Dendritic cell treated with granulocyte-macrophage colony-stimulating factor and Interleukin-4, amounts not matched to agents 40 ng/mL and 50 ng/mL, for 4 days (primary cell): Measurements from ENCODE around the gene ABCA1.
"Not testable (repeated sequence)": the region's sequence is repeated elsewhere in the genome, so short reads cannot be mapped to it uniquely, and the experiment has no call there.

Experiments used
- H3K27ac Mint-ChIP-seq: one replicate; pipeline ENCODE4 v1.8.0; 2022; ENCODE audit warnings: mild to moderate bottlenecking, mixed read lengths
- H3K27me3 Mint-ChIP-seq: one replicate; pipeline ENCODE4 v1.8.0; 2022; ENCODE audit warnings: mild to moderate bottlenecking, mixed read lengths
- H3K36me3 Mint-ChIP-seq: one replicate; pipeline ENCODE4 v1.8.0; 2022; ENCODE audit warnings: low read depth, mixed read lengths
- H3K4me1 Mint-ChIP-seq: one replicate; pipeline ENCODE4 v1.8.0; 2022; ENCODE audit warnings: low read depth, mixed read lengths
- H3K4me3 Mint-ChIP-seq: one replicate; pipeline ENCODE4 v1.8.0; 2022; ENCODE audit warnings: mild to moderate bottlenecking, moderate library complexity, mixed read lengths
- H3K9me3 Mint-ChIP-seq: one replicate; pipeline ENCODE4 v1.8.0; 2022; ENCODE audit warnings: mixed read lengths
- intact Hi-C: fragments of 100-400 bp; cut with micrococcal nuclease; formaldehyde crosslinking; loops from one replicate; pipeline ENCODE4 v1.15.0; 2022

ABCA1 gene

GRCh38 chr9:104931256-104931655 is 3.3 kb upstream of the ABCA1 start:
- Mint-ChIP-seq H3K4me3 (no peak overlapping the region), H3K9me3 (no peaks in the 10 kb centered on the region), H3K27me3 (peaks cover 7% of the 10 kb centered on the region), H3K4me1 (peaks cover 38% of the 10 kb centered on the region), H3K36me3 (peaks cover 15% of the 10 kb centered on the region), H3K27ac (no peak overlapping the region)
- intact Hi-C loops, result no loop called here

GRCh38 chr9:104927216-104927911 is 591 bp downstream of the ABCA1 start:
- intact Hi-C loops, result loop anchor here (5.0 to 10.0 kb wide), 4 partner anchors 65 to 317 kb away; partner anchors contain the start of gene SLC44A1
- H3K27me3 Mint-ChIP-seq, result peaks cover 7% of the 10 kb centered on the region
- peak overlapping the region; percentile 98 for H3K27ac Mint-ChIP-seq
- H3K36me3 Mint-ChIP-seq, result peaks cover 27% of the 10 kb centered on the region
- H3K4me3 Mint-ChIP-seq, result peak overlapping the region; percentile 99
- H3K4me1 Mint-ChIP-seq, result peaks cover 35% of the 10 kb centered on the region
- no peaks in the 10 kb centered on the region for H3K9me3 Mint-ChIP-seq

GRCh38 chr9:104923740-104924139 is 4.2 kb downstream of the ABCA1 start:
- Mint-ChIP-seq H3K27me3 (peaks cover 4% of the 10 kb centered on the region), H3K36me3 (peaks cover 43% of the 10 kb centered on the region), H3K27ac (no peak overlapping the region), H3K4me3 (no peak overlapping the region), H3K9me3 (no peaks in the 10 kb centered on the region), H3K4me1 (peaks cover 49% of the 10 kb centered on the region)
- intact Hi-C loops, result loop anchor here (5.0 to 10.0 kb wide), 2 partner anchors 321 to 489 kb away; partner anchors contain the start of gene SLC44A1

DNA sequence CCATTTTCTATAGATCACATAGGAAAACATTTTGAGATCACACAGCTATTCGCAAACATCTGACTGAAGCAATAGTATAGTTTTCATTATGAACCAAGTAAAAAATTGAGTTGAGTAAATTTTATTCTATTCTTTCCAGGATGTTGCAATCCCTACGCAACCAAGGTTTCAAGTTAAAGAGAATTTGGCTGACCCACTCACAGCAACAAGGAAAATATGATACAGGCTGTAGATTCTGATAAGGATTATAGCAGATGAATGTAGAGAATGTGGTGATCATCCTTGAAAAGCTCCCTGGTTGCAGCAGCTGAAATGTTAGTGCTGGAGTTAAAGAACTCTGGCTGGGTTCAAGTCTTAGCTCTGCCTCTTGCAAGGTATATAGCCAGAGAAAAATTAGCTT is 4.7 kb downstream of the ABCA1 start:
- intact Hi-C loops, result loop anchor here (5.0 to 10.0 kb wide), 2 partner anchors 322 to 489 kb away; partner anchors contain the start of gene SLC44A1
- Mint-ChIP-seq H3K27me3 (no peaks in the 10 kb centered on the region), H3K4me3 (no peak overlapping the region), H3K36me3 (peaks cover 46% of the 10 kb centered on the region), H3K4me1 (peaks cover 47% of the 10 kb centered on the region), H3K9me3 (no peaks in the 10 kb centered on the region), H3K27ac (no peak overlapping the region)

GRCh38 chr9:104922748-104923147 is 5.2 kb downstream of the ABCA1 start:
- H3K4me3 Mint-ChIP-seq, H3K27me3 Mint-ChIP-seq, H3K27ac Mint-ChIP-seq, H3K9me3 Mint-ChIP-seq: not testable (repeated sequence)
- peaks cover 46% of the 10 kb centered on the region for H3K36me3 Mint-ChIP-seq
- intact Hi-C loops, result loop anchor here (5.0 to 10.0 kb wide), 2 partner anchors 322 to 490 kb away; partner anchors contain the start of gene SLC44A1
- peaks cover 51% of the 10 kb centered on the region for H3K4me1 Mint-ChIP-seq

DNA sequence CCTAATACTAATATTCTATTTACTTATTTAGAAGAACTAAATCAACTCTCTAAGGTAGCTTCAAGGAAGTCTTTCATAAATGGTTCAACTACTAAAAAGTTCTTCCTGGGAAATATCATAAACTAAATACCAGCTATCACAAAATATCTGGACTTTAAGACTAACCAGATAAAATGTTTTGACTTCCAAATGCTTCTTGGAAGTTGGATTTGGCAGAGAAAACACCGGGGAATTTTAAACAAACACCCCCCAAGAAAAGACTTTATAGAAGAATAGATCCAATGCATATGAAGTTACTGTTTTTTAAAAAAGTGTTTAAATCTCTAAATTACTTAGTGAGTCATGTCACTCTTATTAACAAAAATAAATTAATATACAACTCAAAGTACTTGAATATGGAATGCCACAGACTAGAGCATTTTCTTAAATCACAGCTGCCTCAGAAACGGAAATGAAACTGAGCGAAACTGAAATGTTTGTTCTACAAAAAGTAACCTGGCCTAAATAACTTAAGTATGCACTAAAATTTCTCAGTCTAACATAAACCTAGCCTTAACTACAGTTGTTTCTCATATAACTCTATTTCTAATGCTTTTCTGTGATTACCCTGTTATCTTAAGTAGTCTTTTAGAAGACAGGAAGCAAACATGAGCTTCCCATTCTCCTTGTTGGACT is 6.8 kb downstream of the ABCA1 start:
- Mint-ChIP-seq H3K9me3 (no peaks in the 10 kb centered on the region), H3K4me1 (peaks cover 52% of the 10 kb centered on the region), H3K36me3 (peaks cover 40% of the 10 kb centered on the region), H3K27ac (no peak overlapping the region), H3K27me3 (no peaks in the 10 kb centered on the region), H3K4me3 (no peak overlapping the region)
- intact Hi-C loops, result loop anchor here (5.0 to 10.0 kb wide), 2 partner anchors 324 to 491 kb away; partner anchors contain the start of gene SLC44A1

DNA sequence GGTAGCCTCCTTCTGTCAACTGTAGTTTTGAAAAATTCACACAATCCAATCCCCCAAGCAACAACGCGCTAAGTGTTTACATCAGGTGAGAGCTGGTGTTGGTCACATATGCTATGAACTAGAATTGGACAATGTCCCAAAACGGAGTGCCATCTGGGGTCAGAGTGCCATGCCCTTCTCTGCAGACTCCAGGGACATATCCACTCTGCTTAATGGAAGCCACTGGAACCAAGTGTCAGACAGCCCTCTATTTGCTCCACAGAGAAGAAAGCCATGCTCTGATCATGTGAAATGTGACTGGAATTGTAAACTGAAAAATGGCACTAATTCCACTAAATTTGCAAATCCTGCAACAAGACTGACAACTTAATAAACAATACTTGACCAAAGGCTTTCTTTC is 12.2 kb downstream of the ABCA1 start:
- Mint-ChIP-seq H3K4me1 (peaks cover 58% of the 10 kb centered on the region), H3K27ac (no peak overlapping the region), H3K27me3 (no peaks in the 10 kb centered on the region), H3K9me3 (no peaks in the 10 kb centered on the region), H3K4me3 (no peak overlapping the region), H3K36me3 (peaks cover 32% of the 10 kb centered on the region)
- intact Hi-C loops, result no loop called here

- no peak overlapping the region for H3K4me3 Mint-ChIP-seq
- H3K9me3 Mint-ChIP-seq, result no peaks in the 10 kb centered on the region
- no peaks in the 10 kb centered on the region for H3K27me3 Mint-ChIP-seq
- peak overlapping the region; percentile 46 for H3K27ac Mint-ChIP-seq
- intact Hi-C loops, result no loop called here
- H3K4me1 Mint-ChIP-seq, result peaks cover 63% of the 10 kb centered on the region
- H3K36me3 Mint-ChIP-seq, result peaks cover 32% of the 10 kb centered on the region
Measured at GRCh38 chr9:104915049-104915448, 12.9 kb downstream of the ABCA1 start.

DNA sequence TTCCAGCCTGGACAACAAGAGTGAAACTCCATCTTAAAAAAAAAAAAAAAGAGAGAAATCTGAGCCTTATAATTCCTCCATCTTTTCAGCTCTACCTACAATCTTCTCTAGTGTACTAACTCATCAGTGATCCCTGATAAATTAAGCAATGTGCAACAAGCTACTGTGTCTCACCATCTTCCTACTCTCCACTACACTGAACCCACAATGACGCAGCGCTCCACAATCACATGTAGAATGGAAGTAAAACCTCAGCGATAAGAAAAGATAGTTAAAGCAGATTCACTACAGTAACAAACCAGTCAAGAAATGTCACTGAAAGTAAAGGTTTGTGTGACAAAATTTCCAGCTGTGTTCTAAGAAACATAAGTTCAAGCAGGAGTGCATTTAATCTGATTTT is 13.5 kb downstream of the ABCA1 start:
- peak overlapping the region; percentile 1 for H3K4me3 Mint-ChIP-seq
- intact Hi-C loops, result no loop called here
- H3K27me3 Mint-ChIP-seq, result no peaks in the 10 kb centered on the region
- peaks cover 64% of the 10 kb centered on the region for H3K4me1 Mint-ChIP-seq
- H3K27ac Mint-ChIP-seq, result peak overlapping the region; percentile 46
- no peaks in the 10 kb centered on the region for H3K9me3 Mint-ChIP-seq
- peaks cover 26% of the 10 kb centered on the region for H3K36me3 Mint-ChIP-seq

DNA sequence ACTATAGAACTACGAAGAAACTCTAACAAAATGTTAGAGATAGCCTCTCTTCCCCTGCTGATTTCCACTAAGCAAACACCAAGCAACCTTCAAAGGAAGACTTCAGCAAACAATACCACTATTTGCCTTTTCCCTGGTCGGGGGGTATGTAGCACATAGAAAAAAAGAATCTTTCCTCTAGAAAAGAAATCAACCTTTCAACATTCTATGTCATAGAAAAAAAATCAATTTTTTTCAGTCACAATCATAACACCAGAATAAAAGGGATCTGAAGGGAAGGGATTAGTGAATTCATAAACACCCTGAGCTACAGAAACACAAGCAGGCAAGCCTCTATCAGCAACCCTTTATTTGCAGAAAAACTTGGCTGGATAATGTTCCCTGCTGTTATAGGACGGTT is 15.3 kb downstream of the ABCA1 start:
- H3K27ac Mint-ChIP-seq, result no peak overlapping the region
- no peak overlapping the region for H3K4me3 Mint-ChIP-seq
- H3K36me3 Mint-ChIP-seq, result peaks cover 13% of the 10 kb centered on the region
- intact Hi-C loops, result no loop called here
- no peaks in the 10 kb centered on the region for H3K9me3 Mint-ChIP-seq
- no peaks in the 10 kb centered on the region for H3K27me3 Mint-ChIP-seq
- H3K4me1 Mint-ChIP-seq, result peaks cover 61% of the 10 kb centered on the region

DNA sequence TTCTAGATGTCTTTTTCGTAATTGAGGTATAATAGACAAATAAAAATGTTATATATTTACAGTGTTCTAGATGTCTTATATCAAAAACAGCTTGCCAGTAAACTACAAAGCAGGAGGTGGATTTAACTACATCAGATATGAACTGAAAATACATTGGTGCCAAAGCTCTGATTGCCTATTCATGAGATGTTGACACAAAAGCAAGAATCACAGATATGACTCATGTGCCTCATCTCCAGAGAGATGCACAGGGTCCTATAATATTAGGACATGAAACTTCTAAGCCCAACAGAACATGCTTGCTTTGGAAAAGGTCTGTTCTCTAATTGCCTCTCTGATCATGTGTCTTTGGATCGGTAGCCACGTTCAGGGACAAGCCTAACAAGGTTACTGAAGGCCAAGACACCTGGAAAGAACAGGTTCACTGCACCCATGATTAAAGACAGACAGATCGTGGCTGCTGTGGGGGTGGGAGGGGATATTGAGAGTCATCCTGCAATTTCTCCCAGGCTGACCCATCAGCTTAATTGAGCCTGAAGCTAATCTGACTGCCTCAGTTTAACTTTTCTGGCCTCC is 16.8 kb downstream of the ABCA1 start:
- intact Hi-C loops, result no loop called here
- H3K9me3 Mint-ChIP-seq, result no peaks in the 10 kb centered on the region
- H3K4me3 Mint-ChIP-seq, result no peak overlapping the region
- H3K36me3 Mint-ChIP-seq, result peaks cover 7% of the 10 kb centered on the region
- peaks cover 75% of the 10 kb centered on the region for H3K4me1 Mint-ChIP-seq
- no peaks in the 10 kb centered on the region for H3K27me3 Mint-ChIP-seq
- no peak overlapping the region for H3K27ac Mint-ChIP-seq

DNA sequence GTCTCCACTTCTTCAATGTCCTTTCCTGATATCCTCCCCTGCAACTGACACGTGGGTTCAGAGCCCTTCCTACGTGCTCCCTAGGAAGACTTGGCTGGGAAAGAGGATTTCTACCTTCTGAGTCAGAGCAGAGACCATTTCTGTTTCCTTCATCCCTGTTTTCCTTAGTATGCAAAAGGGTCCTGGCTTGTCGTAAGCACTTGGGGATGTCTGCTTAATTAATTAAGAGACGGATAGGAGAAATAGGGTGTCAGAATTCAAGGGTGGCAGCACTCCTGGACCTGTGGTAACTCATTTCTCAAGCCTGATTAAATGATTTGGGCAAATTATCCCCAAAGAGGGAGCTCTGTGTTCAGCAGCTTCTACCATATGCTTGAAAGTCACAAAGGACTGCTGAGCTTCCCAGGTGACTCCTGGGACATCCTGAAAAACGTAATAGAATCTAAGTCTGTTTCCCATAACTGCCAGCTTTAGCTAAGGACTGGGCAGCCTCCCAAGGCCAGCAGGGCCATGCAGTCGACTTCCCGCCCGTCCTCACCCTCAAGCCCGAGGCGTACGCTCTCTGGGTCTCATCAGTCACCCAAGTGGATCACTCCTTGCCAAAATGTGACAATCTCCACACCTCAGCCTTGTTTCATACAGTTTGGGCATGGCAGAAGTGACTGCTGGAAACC is 20.5 kb downstream of the ABCA1 start:
- intact Hi-C loops, result loop anchor here (5.0 kb wide), 1 partner anchor 35 kb away; no protein-coding TSS in a partner anchor
- peaks cover 26% of the 10 kb centered on the region for H3K36me3 Mint-ChIP-seq
- H3K4me3 Mint-ChIP-seq, result no peak overlapping the region
- H3K9me3 Mint-ChIP-seq, result no peaks in the 10 kb centered on the region
- no peaks in the 10 kb centered on the region for H3K27me3 Mint-ChIP-seq
- H3K27ac Mint-ChIP-seq, result no peak overlapping the region
- peaks cover 66% of the 10 kb centered on the region for H3K4me1 Mint-ChIP-seq

DNA sequence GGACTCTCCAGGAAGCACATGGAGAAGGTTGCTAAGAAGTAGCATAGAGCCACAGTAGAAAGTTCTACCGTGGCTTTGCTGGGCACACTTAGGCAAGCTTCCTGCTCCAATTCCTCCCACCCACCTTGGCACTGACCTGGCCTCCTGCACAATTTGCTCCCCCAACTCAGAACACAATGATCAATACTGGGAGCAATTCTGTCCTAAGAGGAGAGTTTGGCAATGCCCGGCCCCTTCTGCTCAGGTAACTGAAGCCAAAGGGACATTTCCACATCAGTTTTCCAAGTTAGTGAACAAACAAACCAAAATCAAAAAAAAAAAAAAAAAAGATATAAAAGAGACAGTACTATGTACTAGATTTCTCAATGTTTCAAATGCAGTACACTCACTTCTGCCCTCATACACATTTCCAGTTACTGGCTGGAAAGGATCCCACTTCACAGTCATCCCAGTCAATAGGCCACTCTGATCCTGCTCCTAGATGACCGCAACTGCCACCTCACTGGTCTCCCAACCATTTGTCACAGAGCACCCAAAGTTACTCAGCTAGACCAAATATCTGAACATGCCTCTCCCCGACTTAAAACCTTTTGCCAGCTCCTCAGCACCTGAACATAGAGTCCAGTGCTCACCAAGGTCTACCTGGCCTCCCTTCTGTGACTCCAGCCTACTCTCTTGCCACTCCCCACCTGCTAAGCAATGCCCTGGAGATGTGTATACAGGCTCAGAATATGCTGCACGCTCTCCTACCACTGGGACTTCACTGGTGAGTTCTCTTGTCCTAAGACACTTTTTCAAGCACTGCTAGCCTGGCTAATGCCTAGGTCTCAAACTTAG is 21.3 kb downstream of the ABCA1 start:
- intact Hi-C loops, result loop anchor here (5.0 kb wide), 1 partner anchor 34 kb away; no protein-coding TSS in a partner anchor
- Mint-ChIP-seq H3K36me3 (peaks cover 26% of the 10 kb centered on the region), H3K27me3 (no peaks in the 10 kb centered on the region), H3K4me1 (peaks cover 61% of the 10 kb centered on the region), H3K4me3 (no peak overlapping the region), H3K9me3 (no peaks in the 10 kb centered on the region), H3K27ac (no peak overlapping the region)
